ENCODE measurements around the gene SH3D19. TPM values are rescaled to one million over a fixed set of nuclear protein-coding genes. Genes with fewer than 3 reads are reported as not detected.

SH3D19 gene
- total RNA-seq, 6 donors from 2014 or later: 91.2 to 225 (median 103) TPM

GRCh38 chr4:151205722-151206121 lies 119.7 kb downstream of the SH3D19 start:
- Histone ChIP-seq H3K9me3 (no peaks in the 10 kb centered on the region), H3K4me3 (no peak overlapping the region), H3K27me3 (no peaks in the 10 kb centered on the region), H3K4me1 (peaks cover 26 to 51% (median 40%) of the 10 kb centered on the region in 4 donors), H3K36me3 (peaks cover 0 to 3% (median 0%) of the 10 kb centered on the region in 4 donors), H3K27ac (peak overlapping the region; percentile 38 to 81 (median 60))
- DNase-seq (no peak), ATAC-seq (ENCODE audit: low FRiP score in 2 of 2) (peak in 1 of 2 donors; percentile 24)
- WGBS, 2 donors: 41 to 68% methylated on average over 1 of the region's 1 CpG
- TF ChIP-seq POLR2A (IDR thresholded peaks at IDR 0.05) (no peak), POLR2AphosphoS5 (IDR thresholded peaks at IDR 0.05) (no peak), EP300 (IDR thresholded peaks at IDR 0.05) (no peak)
- TF ChIP-seq, protein P1, sequence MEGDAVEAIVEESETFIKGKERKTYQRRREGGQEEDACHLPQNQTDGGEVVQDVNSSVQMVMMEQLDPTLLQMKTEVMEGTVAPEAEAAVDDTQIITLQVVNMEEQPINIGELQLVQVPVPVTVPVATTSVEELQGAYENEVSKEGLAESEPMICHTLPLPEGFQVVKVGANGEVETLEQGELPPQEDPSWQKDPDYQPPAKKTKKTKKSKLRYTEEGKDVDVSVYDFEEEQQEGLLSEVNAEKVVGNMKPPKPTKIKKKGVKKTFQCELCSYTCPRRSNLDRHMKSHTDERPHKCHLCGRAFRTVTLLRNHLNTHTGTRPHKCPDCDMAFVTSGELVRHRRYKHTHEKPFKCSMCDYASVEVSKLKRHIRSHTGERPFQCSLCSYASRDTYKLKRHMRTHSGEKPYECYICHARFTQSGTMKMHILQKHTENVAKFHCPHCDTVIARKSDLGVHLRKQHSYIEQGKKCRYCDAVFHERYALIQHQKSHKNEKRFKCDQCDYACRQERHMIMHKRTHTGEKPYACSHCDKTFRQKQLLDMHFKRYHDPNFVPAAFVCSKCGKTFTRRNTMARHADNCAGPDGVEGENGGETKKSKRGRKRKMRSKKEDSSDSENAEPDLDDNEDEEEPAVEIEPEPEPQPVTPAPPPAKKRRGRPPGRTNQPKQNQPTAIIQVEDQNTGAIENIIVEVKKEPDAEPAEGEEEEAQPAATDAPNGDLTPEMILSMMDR (IDR thresholded peaks at IDR 0.05): no peak

GRCh38 chr4:151204925-151205524 lies 120.4 kb downstream of the SH3D19 start:
- Histone ChIP-seq H3K4me3 (no peak overlapping the region), H3K27me3 (no peaks in the 10 kb centered on the region), H3K36me3 (peaks cover 0 to 3% (median 0%) of the 10 kb centered on the region in 4 donors), H3K9me3 (no peaks in the 10 kb centered on the region), H3K27ac (peak overlapping the region; percentile 38 to 81 (median 58)), H3K4me1 (peaks cover 26 to 56% (median 42%) of the 10 kb centered on the region in 4 donors)
- no peak for TF ChIP-seq EP300 (IDR thresholded peaks at IDR 0.05)
- TF ChIP-seq, protein P1 (IDR thresholded peaks at IDR 0.05): no peak
- no peak for TF ChIP-seq POLR2A (IDR thresholded peaks at IDR 0.05)
- TF ChIP-seq POLR2AphosphoS5 (IDR thresholded peaks at IDR 0.05): no peak
- DNase-seq: no peak
- 75% methylated on average over 10 of the region's 10 CpGs for WGBS, 2 donors
- peak in 1 of 2 donors; percentile 46 for ATAC-seq (ENCODE audit: low FRiP score in 2 of 2)

- H3K36me3 ChIP-seq: no peaks in the 10 kb centered on the region
- DNase-seq: no peak
- no peaks in the 10 kb centered on the region for H3K9me3 ChIP-seq
- peaks cover 26 to 69% (median 47%) of the 10 kb centered on the region in 4 donors for H3K4me1 ChIP-seq
- TF ChIP-seq EP300 (IDR thresholded peaks at IDR 0.05) (no peak), POLR2AphosphoS5 (IDR thresholded peaks at IDR 0.05) (peak in 1 of 2 donors; percentile 33)
- WGBS, 2 donors: 49 to 54% methylated on average over 6 of the region's 6 CpGs
- peak; percentile 6 to 40 for ATAC-seq (ENCODE audit: low FRiP score in 2 of 2)
- H3K27ac ChIP-seq: peak overlapping the region; percentile 26 to 81 (median 50)
- H3K4me3 ChIP-seq: no peak overlapping the region
- H3K27me3 ChIP-seq: no peaks in the 10 kb centered on the region
Observed at GRCh38 chr4:151202851-151203455, 122.5 kb downstream of the SH3D19 start.

- no peak for DNase-seq
- WGBS, 2 donors: 82 to 85% methylated on average over 2 of the region's 2 CpGs
- TF ChIP-seq EP300 (IDR thresholded peaks at IDR 0.05) (no peak), POLR2A (IDR thresholded peaks at IDR 0.05) (no peak), POLR2AphosphoS5 (IDR thresholded peaks at IDR 0.05) (no peak)
- TF ChIP-seq, protein P1 (IDR thresholded peaks at IDR 0.05): no peak
- no peak for ATAC-seq (ENCODE audit: low FRiP score in 2 of 2)
- Histone ChIP-seq H3K27me3 (no peaks in the 10 kb centered on the region), H3K4me3 (no peak overlapping the region), H3K9me3 (no peaks in the 10 kb centered on the region), H3K36me3 (no peaks in the 10 kb centered on the region), H3K4me1 (peaks cover 26 to 68% (median 47%) of the 10 kb centered on the region in 4 donors), H3K27ac (peak overlapping the region; percentile 26 to 81 (median 50))
Observed at GRCh38 chr4:151202381-151202780, 123.0 kb downstream of the SH3D19 start.

GRCh38 chr4:151199319-151200190 lies 125.8 kb downstream of the SH3D19 start:
- WGBS, 2 donors: 65 to 78% methylated on average over 6 of the region's 6 CpGs
- H3K27me3 ChIP-seq: no peaks in the 10 kb centered on the region

More at GRCh38 chr4:151199319-151200190, 125.8 kb downstream of the SH3D19 start:
- DNase-seq (no peak), ATAC-seq (ENCODE audit: low FRiP score in 2 of 2) (peak in 1 of 2 donors; percentile 51)
- TF ChIP-seq EP300 (IDR thresholded peaks at IDR 0.05) (no peak), POLR2AphosphoS5 (IDR thresholded peaks at IDR 0.05) (no peak), POLR2A (IDR thresholded peaks at IDR 0.05) (no peak)
- TF ChIP-seq, protein P1 (IDR thresholded peaks at IDR 0.05): no peak
- peak overlapping the region; percentile 4 to 73 (median 38) for H3K27ac ChIP-seq
- H3K4me3 ChIP-seq: no peak overlapping the region
- no peaks in the 10 kb centered on the region for H3K36me3 ChIP-seq
- H3K9me3 ChIP-seq: no peaks in the 10 kb centered on the region
- peaks cover 20 to 57% (median 38%) of the 10 kb centered on the region in 4 donors for H3K4me1 ChIP-seq
